ENCODE results near the gene TANC1. TPM values are rescaled to one million over a fixed set of nuclear protein-coding genes. Genes with fewer than 3 reads are reported as not detected.

The TANC1 gene
- polyA plus RNA-seq, 1 donor (not counting 4 experiments of a cell fraction or from before 2014, with no cell fraction given) = 33.5 TPM

DNA sequence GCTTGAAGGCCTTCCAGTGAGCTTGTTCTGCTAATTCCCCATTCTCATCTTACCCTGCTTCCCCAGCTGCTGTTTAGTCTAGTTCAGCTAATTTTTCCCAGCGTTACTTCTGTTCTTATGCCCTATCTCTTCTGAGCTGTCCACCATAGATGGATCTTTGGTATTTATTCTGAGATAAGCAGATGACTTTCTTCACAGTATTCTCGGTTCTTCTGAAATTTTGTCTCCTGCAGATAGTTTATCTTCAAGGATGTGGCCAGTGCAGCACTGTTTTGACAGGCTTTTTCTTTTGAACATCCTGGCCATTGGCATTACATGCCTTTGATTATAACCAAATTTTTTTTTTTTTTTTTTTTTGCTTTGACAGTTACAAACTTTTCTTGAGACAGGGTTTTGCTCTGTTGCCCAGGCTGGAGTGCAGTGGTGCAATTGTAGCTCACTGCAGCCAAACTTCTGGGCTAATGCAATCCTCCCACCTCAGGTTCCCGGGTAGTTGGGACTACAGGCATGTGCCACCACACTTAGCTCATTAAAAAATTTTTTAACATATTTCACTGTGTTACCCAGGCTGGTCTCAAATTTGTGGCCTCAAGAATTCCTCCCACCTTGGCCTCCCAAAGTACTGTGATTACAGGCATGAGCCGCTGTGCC is 183.8 kb downstream of the TANC1 start:
- Histone ChIP-seq H3K27me3 (ENCODE audit: control insufficient read depth, extremely low read depth, insufficient read depth, low read length) (no peaks in the 10 kb centered on the region), H3K9me1 (ENCODE audit: control insufficient read depth, extremely low read depth, insufficient read depth, low read length) (peaks cover 4% of the 10 kb centered on the region), H3K4me1 (ENCODE audit: control insufficient read depth, extremely low read depth, insufficient read depth, low read length) (peaks cover 50% of the 10 kb centered on the region), H3K79me2 (ENCODE audit: control insufficient read depth, insufficient read depth, low read length) (no peaks in the 10 kb centered on the region), H3K4me3 (ENCODE audit: control insufficient read depth in 2 of 3, extremely low read depth in 1 of 3, insufficient read depth in 2 of 3, low read depth in 1 of 3, low read length in 3 of 3) (no peak overlapping the region), H2AFZ (ENCODE audit: control insufficient read depth, low read length) (no peak overlapping the region), H3K36me3 (ENCODE audit: control insufficient read depth in 2 of 2, extremely low read depth in 1 of 2, insufficient read depth in 2 of 2, low read length in 2 of 2) (peaks cover 11 to 19% of the 10 kb centered on the region in 2 experiments), H3K9me3 (ENCODE audit: control insufficient read depth, low read depth, low read length) (no peaks in the 10 kb centered on the region), H4K20me1 (ENCODE audit: control insufficient read depth, extremely low read depth, insufficient read depth, low read length) (no peaks in the 10 kb centered on the region), H3K4me2 (ENCODE audit: control insufficient read depth, extremely low read depth, insufficient read depth, low read depth, low read length) (no peak overlapping the region), H3K9ac (ENCODE audit: control insufficient read depth, extremely low read depth, insufficient read depth, low read length) (no peak overlapping the region), H3K27ac (ENCODE audit: control insufficient read depth, insufficient read depth, low read length) (no peak overlapping the region)
- DNase-seq (ENCODE audit: low read depth, low spot score) = no peak
- no peak for FAIRE-seq
- no peak for TF ChIP-seq EZH2 (IDR thresholded peaks at IDR 0.05; ENCODE audit: low read length)
- TF ChIP-seq, protein P1, sequence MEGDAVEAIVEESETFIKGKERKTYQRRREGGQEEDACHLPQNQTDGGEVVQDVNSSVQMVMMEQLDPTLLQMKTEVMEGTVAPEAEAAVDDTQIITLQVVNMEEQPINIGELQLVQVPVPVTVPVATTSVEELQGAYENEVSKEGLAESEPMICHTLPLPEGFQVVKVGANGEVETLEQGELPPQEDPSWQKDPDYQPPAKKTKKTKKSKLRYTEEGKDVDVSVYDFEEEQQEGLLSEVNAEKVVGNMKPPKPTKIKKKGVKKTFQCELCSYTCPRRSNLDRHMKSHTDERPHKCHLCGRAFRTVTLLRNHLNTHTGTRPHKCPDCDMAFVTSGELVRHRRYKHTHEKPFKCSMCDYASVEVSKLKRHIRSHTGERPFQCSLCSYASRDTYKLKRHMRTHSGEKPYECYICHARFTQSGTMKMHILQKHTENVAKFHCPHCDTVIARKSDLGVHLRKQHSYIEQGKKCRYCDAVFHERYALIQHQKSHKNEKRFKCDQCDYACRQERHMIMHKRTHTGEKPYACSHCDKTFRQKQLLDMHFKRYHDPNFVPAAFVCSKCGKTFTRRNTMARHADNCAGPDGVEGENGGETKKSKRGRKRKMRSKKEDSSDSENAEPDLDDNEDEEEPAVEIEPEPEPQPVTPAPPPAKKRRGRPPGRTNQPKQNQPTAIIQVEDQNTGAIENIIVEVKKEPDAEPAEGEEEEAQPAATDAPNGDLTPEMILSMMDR (optimal IDR thresholded peaks at IDR 0.05 in 1 of 3, IDR thresholded peaks at IDR 0.05 in 1 of 3, conservative IDR thresholded peaks at IDR 0.05 in 1 of 3; ENCODE audit: extremely low read depth in 1 of 3, insufficient read depth in 2 of 3, low read length in 3 of 3) = no peak
- dilution Hi-C loops (cut with MboI; ENCODE audit: extremely low pct_ligation_motif_present, low sequenced_read_pairs) = no loop called here

DNA sequence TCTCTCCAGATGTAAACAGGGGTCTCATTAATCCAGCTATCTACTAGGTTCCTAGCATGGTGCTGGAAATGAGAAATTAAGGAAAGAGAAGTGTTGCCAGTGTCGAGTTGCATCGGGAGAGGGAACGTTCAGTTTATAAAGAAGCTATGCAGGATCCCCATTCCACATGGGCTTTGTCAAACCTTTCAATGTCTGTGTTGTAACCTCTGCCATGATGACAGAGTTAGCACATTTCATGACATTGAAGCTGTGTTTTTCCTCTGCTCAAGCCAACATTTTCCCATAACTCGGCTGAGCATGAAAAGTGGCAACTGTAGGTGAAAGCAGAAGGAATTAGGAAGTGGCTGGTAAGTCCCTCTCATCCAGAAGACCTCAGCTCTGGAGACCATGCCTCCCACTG is 184.6 kb downstream of the TANC1 start:
- no peaks in the 10 kb centered on the region for H4K20me1 ChIP-seq (ENCODE audit: control insufficient read depth, extremely low read depth, insufficient read depth, low read length)
- no peak overlapping the region for H3K9ac ChIP-seq (ENCODE audit: control insufficient read depth, extremely low read depth, insufficient read depth, low read length)
- no peak overlapping the region for H2AFZ ChIP-seq (ENCODE audit: control insufficient read depth, low read length)
- TF ChIP-seq, protein P1 (optimal IDR thresholded peaks at IDR 0.05 in 1 of 3, IDR thresholded peaks at IDR 0.05 in 1 of 3, conservative IDR thresholded peaks at IDR 0.05 in 1 of 3; ENCODE audit: extremely low read depth in 1 of 3, insufficient read depth in 2 of 3, low read length in 3 of 3) = no peak
- no peak for TF ChIP-seq EZH2 (IDR thresholded peaks at IDR 0.05; ENCODE audit: low read length)
- peak overlapping the region; percentile 88 for H3K27ac ChIP-seq (ENCODE audit: control insufficient read depth, insufficient read depth, low read length)
- no peaks in the 10 kb centered on the region for H3K79me2 ChIP-seq (ENCODE audit: control insufficient read depth, insufficient read depth, low read length)
- H3K36me3 ChIP-seq (ENCODE audit: control insufficient read depth in 2 of 2, extremely low read depth in 1 of 2, insufficient read depth in 2 of 2, low read length in 2 of 2) = peaks cover 11 to 19% of the 10 kb centered on the region in 2 experiments
- no peaks in the 10 kb centered on the region for H3K9me3 ChIP-seq (ENCODE audit: control insufficient read depth, low read depth, low read length)
- FAIRE-seq (no peak), DNase-seq (ENCODE audit: low read depth, low spot score) (no peak)
- peak overlapping the region; percentile 80 for H3K4me2 ChIP-seq (ENCODE audit: control insufficient read depth, extremely low read depth, insufficient read depth, low read depth, low read length)
- peaks cover 4% of the 10 kb centered on the region for H3K9me1 ChIP-seq (ENCODE audit: control insufficient read depth, extremely low read depth, insufficient read depth, low read length)
- H3K27me3 ChIP-seq (ENCODE audit: control insufficient read depth, extremely low read depth, insufficient read depth, low read length) = no peaks in the 10 kb centered on the region
- H3K4me1 ChIP-seq (ENCODE audit: control insufficient read depth, extremely low read depth, insufficient read depth, low read length) = peaks cover 52% of the 10 kb centered on the region
- dilution Hi-C loops (cut with MboI; ENCODE audit: extremely low pct_ligation_motif_present, low sequenced_read_pairs) = no loop called here
- no peak overlapping the region for H3K4me3 ChIP-seq (ENCODE audit: control insufficient read depth in 2 of 3, extremely low read depth in 1 of 3, insufficient read depth in 2 of 3, low read depth in 1 of 3, low read length in 3 of 3)
